Effector CD8-positive, alpha-beta T cell (primary cell): ENCODE data around the gene TIGD3.

Source experiments
- DNase-seq: peaks from one replicate; lab custom pipeline; 2025; lab: John Stamatoyannopoulos, UW
- total RNA-seq, 4 experiments: gene quantifications; one replicate each; lab custom pipeline; 2026; lab: John Stamatoyannopoulos, UW

Gene TIGD3
- total RNA-seq = 0.97 to 1.8 (median 1.2) reads per million in 4 experiments

GRCh38 chr11:65354265-65355012 is at the start of gene TIGD3:
Gene TIGD3, plus strand, starts transcription at chr11:65354751. Its CDS starts 1,058 bp downstream, at chr11:65355809.
- peak; percentile 97 for DNase-seq

- no peak for DNase-seq
These were observed 48.9 kb upstream of the TIGD3 start for GRCh38 chr11:65305501-65306268.

- DNase-seq = no peak
These were observed 47.0 kb upstream of the TIGD3 start for GRCh38 chr11:65307298-65308229.

GRCh38 chr11:65308281-65308891 is 46.2 kb upstream of the TIGD3 start:
- no peak for DNase-seq

- DNase-seq = no peak
These were observed 45.5 kb upstream of the TIGD3 start for GRCh38 chr11:65309006-65309405.

- DNase-seq = no peak
These were observed 44.3 kb upstream of the TIGD3 start for GRCh38 chr11:65310215-65310614.

GRCh38 chr11:65310736-65311135 is 43.8 kb upstream of the TIGD3 start:
- no peak for DNase-seq

GRCh38 chr11:65311170-65311678 is 43.3 kb upstream of the TIGD3 start:
- no peak for DNase-seq

GRCh38 chr11:65314501-65315203 is 39.9 kb upstream of the TIGD3 start, which contains the start of gene CDC42EP2:
Gene CDC42EP2, plus strand, starts transcription at chr11:65314866. Its CDS starts 6,033 bp downstream, at chr11:65320899.
- DNase-seq = peak; percentile 69

- peak; percentile 76 for DNase-seq
These were observed 39.2 kb upstream of the TIGD3 start for GRCh38 chr11:65315204-65315865.

- DNase-seq = no peak
These were observed 38.7 kb upstream of the TIGD3 start for GRCh38 chr11:65315866-65316226.

- DNase-seq = no peak
These were observed 38.1 kb upstream of the TIGD3 start for GRCh38 chr11:65316227-65317024.

GRCh38 chr11:65317025-65317786 is 37.3 kb upstream of the TIGD3 start:
- DNase-seq = no peak

GRCh38 chr11:65320386-65321075 is 34.0 kb upstream of the TIGD3 start:
- DNase-seq = no peak

- no peak for DNase-seq
These were observed 33.5 kb upstream of the TIGD3 start for GRCh38 chr11:65321076-65321475.

GRCh38 chr11:65321828-65322485 is 32.6 kb upstream of the TIGD3 start:
- no peak for DNase-seq

GRCh38 chr11:65323813-65324212 is 30.7 kb upstream of the TIGD3 start:
- DNase-seq = no peak
